Endodermal cell (in vitro differentiated cells): ENCODE measurements around the gene IL20. TPM values are rescaled to one million over a fixed set of nuclear protein-coding genes. Genes with fewer than 3 reads are reported as not detected.

Experiments used
- DNase-seq: peaks from one replicate; pipeline ENCODE4 v3.0.0-alpha.2; 2017
- H3K27ac ChIP-seq: 2 replicates; pipeline ENCODE4 v1.5.1; 2013; ENCODE audit warnings: mild to moderate bottlenecking, low read depth, low read length, moderate library complexity
- H3K27me3 ChIP-seq: 2 replicates; pipeline ENCODE4 v1.6.1; 2013; ENCODE audit warnings: mild to moderate bottlenecking, low read length, moderate library complexity; ENCODE audit not compliant: insufficient read depth, control insufficient read depth, poor library complexity, severe bottlenecking
- H3K36me3 ChIP-seq: 2 replicates; pipeline ENCODE4 v1.7.0; 2013; ENCODE audit warnings: mild to moderate bottlenecking, low read length, moderate library complexity; ENCODE audit not compliant: control insufficient read depth, insufficient read depth
- H3K4me1 ChIP-seq: one replicate; pipeline ENCODE4 v1.7.0; 2013; ENCODE audit warnings: low read length; ENCODE audit not compliant: control insufficient read depth, insufficient read depth
- H3K4me3 ChIP-seq: 2 replicates; pipeline ENCODE4 v1.5.1; 2013; ENCODE audit warnings: mild to moderate bottlenecking, low read length, moderate library complexity
- H3K9ac ChIP-seq: 2 replicates; pipeline ENCODE4 v1.6.1; 2013; ENCODE audit warnings: mild to moderate bottlenecking, low read length, moderate library complexity; ENCODE audit not compliant: poor library complexity, severe bottlenecking; ENCODE audit errors: extremely low read depth
- H3K9me3 ChIP-seq: 2 replicates; pipeline ENCODE4 v1.6.1; 2013; ENCODE audit warnings: mild to moderate bottlenecking, low read length, moderate library complexity; ENCODE audit not compliant: control insufficient read depth
- H3K27ac Mint-ChIP-seq: 2 replicates; pipeline ENCODE4 v1.8.0; 2020; ENCODE audit warnings: mixed read lengths
- H3K27me3 Mint-ChIP-seq: 2 replicates; pipeline ENCODE4 v1.8.0; 2021; ENCODE audit warnings: mild to moderate bottlenecking, mixed read lengths; ENCODE audit not compliant: insufficient read depth
- H3K36me3 Mint-ChIP-seq: 2 replicates; pipeline ENCODE4 v1.8.0; 2020; ENCODE audit warnings: low read depth, mixed read lengths
- H3K4me1 Mint-ChIP-seq: 2 replicates; pipeline ENCODE4 v1.8.0; 2020; ENCODE audit warnings: mixed read lengths
- H3K4me3 Mint-ChIP-seq: 2 replicates; pipeline ENCODE4 v1.8.0; 2020; ENCODE audit warnings: mild to moderate bottlenecking, moderate library complexity, mixed read lengths
- H3K9me3 Mint-ChIP-seq: 2 replicates; pipeline ENCODE4 v1.8.0; 2020; ENCODE audit warnings: mild to moderate bottlenecking, mixed read lengths
- CTCF ChIP-seq: fragments of 200-600 bp; sonication (generic); conservative IDR thresholded peaks from 2 replicates; pipeline ENCODE4 v1.5.0; 2021; ENCODE audit warnings: antibody characterized with exemption, mild to moderate bottlenecking
- WGBS, 2 experiments: methylation state at CpG; one replicate each; pipeline versions ENCODE4 v1.1.5 to v1.1.7; 2013; ENCODE audit warnings: missing lambda C conversion rate in 2 of 2, mixed read lengths in 1 of 2; ENCODE audit not compliant: insufficient coverage in 1 of 2, insufficient read length in 1 of 2; 5-methylcytosine and 5-hydroxymethylcytosine counted together
- long read RNA-seq, 4 experiments: library from polyadenylated mRNA in 2 of 4; library from RNA in 1 of 4; library from capped mRNA in 1 of 4; stranded (forward) in 3 of 4; unstranded in 1 of 4; transcript quantifications; one replicate each; pipeline ENCODE4 v2.0.0, GENCODE V29; 2020 to 2021; ENCODE audit warnings: inconsistent platforms in 1 of 4
- polyA plus RNA-seq, 2 experiments: library from polyadenylated mRNA; stranded (reverse); fragments of 50-300 nt; gene quantifications; one replicate each; pipeline ENCODE4 v1.2.3, GENCODE V29; 2013
- total RNA-seq, 2 donors: library from RNA; stranded (reverse); fragmentation: NEBNext Ultra II Directional in 1 of 2; extraction: Animal tissue kit (Norgen Biotek cat#: 25700) in 1 of 2; gene quantifications; 2 replicates in 1 of 2; 3 replicates in 1 of 2; pipeline ENCODE4 v1.2.1, GENCODE V29; 2021

Gene IL20
- not detected for total RNA-seq
- not detected for polyA plus RNA-seq (2013, experiment 1 of 2)
- polyA plus RNA-seq (2013, experiment 2 of 2) = not detected
- long read RNA-seq, experiment 1 = 0 reads
- long read RNA-seq, experiment 2 = 0 reads
- long read RNA-seq, experiment 3 = 0 reads
- long read RNA-seq, experiment 4 = 0 reads

- no peak within 1 kb of the TSS for H3K27ac ChIP-seq
- Mint-ChIP-seq H3K36me3 (no peaks in the 10 kb centered on the region), H3K4me3 (no peak within 1 kb of the TSS), H3K9me3 (no peaks in the 10 kb centered on the region), H3K27me3 (peaks cover 34% of the 10 kb centered on the region), H3K27ac (no peak within 1 kb of the TSS), H3K4me1 (peaks cover 7% of the 10 kb centered on the region)
- H3K4me1 ChIP-seq = no peaks in the 10 kb centered on the region
- H3K4me3 ChIP-seq = no peak within 1 kb of the TSS
- no peaks in the 10 kb centered on the region for H3K36me3 ChIP-seq
- peak; percentile 96 for DNase-seq
- TF ChIP-seq CTCF = peak; percentile 97
- WGBS, 2 experiments = 52 to 61% methylated on average over 15 to 19 of the region's 19 CpGs
- no peak within 1 kb of the TSS for H3K9ac ChIP-seq
- no peaks in the 10 kb centered on the region for H3K9me3 ChIP-seq
- H3K27me3 ChIP-seq = peaks cover 42% of the 10 kb centered on the region
Observed at GRCh38 chr1:206864939-206865671, at the start of gene IL20. IL20 (plus strand) TSS chr1:206865623; CDS start chr1:206865853, 230 bp downstream.

- Mint-ChIP-seq H3K27me3 (peaks cover 6% of the 10 kb centered on the region), H3K4me3 (no peak overlapping the region), H3K4me1 (no peaks in the 10 kb centered on the region), H3K9me3 (peaks cover 9% of the 10 kb centered on the region), H3K36me3 (no peaks in the 10 kb centered on the region), H3K27ac (no peak overlapping the region)
- Histone ChIP-seq H3K36me3 (no peaks in the 10 kb centered on the region), H3K27me3 (no peaks in the 10 kb centered on the region), H3K4me1 (no peaks in the 10 kb centered on the region), H3K9ac (no peak overlapping the region), H3K9me3 (no peaks in the 10 kb centered on the region), H3K27ac (no peak overlapping the region), H3K4me3 (no peak overlapping the region)
- no peak for TF ChIP-seq CTCF
- no peak for DNase-seq
- 80 to 86% methylated on average over 1 to 4 of the region's 4 CpGs for WGBS, 2 experiments
Observed at GRCh38 chr1:206816390-206817287, 48.8 kb upstream of the IL20 start.

GRCh38 chr1:206821493-206821892 is 43.9 kb upstream of the IL20 start:
- H3K27me3 Mint-ChIP-seq = peaks cover 6% of the 10 kb centered on the region
- TF ChIP-seq CTCF = no peak
- Histone ChIP-seq H3K9ac (no peak overlapping the region), H3K27ac (no peak overlapping the region), H3K9me3 (no peaks in the 10 kb centered on the region), H3K4me3 (no peak overlapping the region), H3K36me3 (no peaks in the 10 kb centered on the region), H3K27me3 (no peaks in the 10 kb centered on the region), H3K4me1 (no peaks in the 10 kb centered on the region)
- WGBS, 2 experiments = 81 to 85% methylated on average over 2 to 4 of the region's 4 CpGs
- H3K9me3 Mint-ChIP-seq = no peaks in the 10 kb centered on the region
- no peak overlapping the region for H3K27ac Mint-ChIP-seq
- no peaks in the 10 kb centered on the region for H3K36me3 Mint-ChIP-seq
- no peak for DNase-seq
- no peaks in the 10 kb centered on the region for H3K4me1 Mint-ChIP-seq
- H3K4me3 Mint-ChIP-seq = no peak overlapping the region
